ENCODE data around the gene TNFSF11. TPM values are rescaled to one million over a fixed set of nuclear protein-coding genes. Genes with fewer than 3 reads are reported as not detected.

The TNFSF11 gene
- polyA plus RNA-seq, 3 donors: not detected

DNA sequence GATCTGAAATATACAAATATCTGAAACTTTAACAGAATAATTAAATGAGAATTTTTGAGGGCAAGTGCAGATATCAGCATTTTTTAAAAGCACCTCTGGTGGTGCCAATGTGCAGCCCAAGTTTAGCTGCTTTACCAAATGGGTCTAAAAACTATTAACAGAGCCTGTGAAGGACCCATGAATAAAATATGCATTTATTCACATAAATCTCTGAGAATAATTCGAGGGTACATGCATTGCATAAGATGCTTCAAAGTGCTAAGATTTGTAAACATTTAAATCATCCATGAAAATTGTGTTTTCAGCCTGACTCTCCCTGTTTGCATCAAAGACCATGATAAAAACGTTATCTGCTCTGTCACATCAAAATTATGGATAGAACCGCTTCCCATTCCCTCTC lies 47.1 kb upstream of the TNFSF11 start:
- Histone ChIP-seq H3K9me3 (replicated peaks in 1 of 2; ENCODE audit: control insufficient read depth in 1 of 2, insufficient read depth in 1 of 2, low read length in 2 of 2) (no peaks in the 10 kb centered on the region), H3K36me3 (replicated peaks in 1 of 2; ENCODE audit: control insufficient read depth in 1 of 2, insufficient read depth in 2 of 2, low read length in 2 of 2) (no peaks in the 10 kb centered on the region), H3K79me2 (ENCODE audit: insufficient read depth, low read length) (no peaks in the 10 kb centered on the region), H3K27ac (ENCODE audit: low read depth in 1 of 2, low read length in 2 of 2) (no peak overlapping the region), H3K4me3 (replicated peaks in 1 of 3; ENCODE audit: low read depth in 2 of 3, low read length in 3 of 3) (no peak overlapping the region), H2AFZ (ENCODE audit: insufficient read depth, low read depth, low read length, poor library complexity, severe bottlenecking) (no peak overlapping the region), H3K9ac (ENCODE audit: insufficient read depth, low read length, poor library complexity, severe bottlenecking) (no peak overlapping the region), H3K27me3 (ENCODE audit: control insufficient read depth in 2 of 2, insufficient read depth in 2 of 2, low read length in 2 of 2) (no peaks in the 10 kb centered on the region), H4K20me1 (ENCODE audit: insufficient read depth, low read length) (no peaks in the 10 kb centered on the region), H3K4me1 (ENCODE audit: control insufficient read depth in 1 of 2, insufficient read depth in 2 of 2, low read length in 2 of 2) (peaks cover 5 to 8% of the 10 kb centered on the region in 2 donors), H3K4me2 (replicated peaks; ENCODE audit: extremely low read depth, low read length, poor library complexity, severe bottlenecking) (no peak overlapping the region)
- Mint-ChIP-seq H3K27me3 (ENCODE audit: low read depth in 3 of 3) (peaks cover 1 to 5% (median 2%) of the 10 kb centered on the region in 3 donors), H3K36me3 (no peaks in the 10 kb centered on the region), H3K4me3 (no peak overlapping the region), H3K4me1 (peaks cover 17% of the 10 kb centered on the region), H3K9me3 (peaks cover 0 to 3% (median 2%) of the 10 kb centered on the region in 7 donors), H3K27ac (no peak overlapping the region)
- intact Hi-C loops (cut with micrococcal nuclease): no loop called here
- DNase-seq: no peak
- 100% methylated on average over 2 of the region's 3 CpGs for WGBS (ENCODE audit: insufficient coverage)
- TF ChIP-seq, protein P1, sequence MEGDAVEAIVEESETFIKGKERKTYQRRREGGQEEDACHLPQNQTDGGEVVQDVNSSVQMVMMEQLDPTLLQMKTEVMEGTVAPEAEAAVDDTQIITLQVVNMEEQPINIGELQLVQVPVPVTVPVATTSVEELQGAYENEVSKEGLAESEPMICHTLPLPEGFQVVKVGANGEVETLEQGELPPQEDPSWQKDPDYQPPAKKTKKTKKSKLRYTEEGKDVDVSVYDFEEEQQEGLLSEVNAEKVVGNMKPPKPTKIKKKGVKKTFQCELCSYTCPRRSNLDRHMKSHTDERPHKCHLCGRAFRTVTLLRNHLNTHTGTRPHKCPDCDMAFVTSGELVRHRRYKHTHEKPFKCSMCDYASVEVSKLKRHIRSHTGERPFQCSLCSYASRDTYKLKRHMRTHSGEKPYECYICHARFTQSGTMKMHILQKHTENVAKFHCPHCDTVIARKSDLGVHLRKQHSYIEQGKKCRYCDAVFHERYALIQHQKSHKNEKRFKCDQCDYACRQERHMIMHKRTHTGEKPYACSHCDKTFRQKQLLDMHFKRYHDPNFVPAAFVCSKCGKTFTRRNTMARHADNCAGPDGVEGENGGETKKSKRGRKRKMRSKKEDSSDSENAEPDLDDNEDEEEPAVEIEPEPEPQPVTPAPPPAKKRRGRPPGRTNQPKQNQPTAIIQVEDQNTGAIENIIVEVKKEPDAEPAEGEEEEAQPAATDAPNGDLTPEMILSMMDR (IDR thresholded peaks at IDR 0.05): no peak

DNA sequence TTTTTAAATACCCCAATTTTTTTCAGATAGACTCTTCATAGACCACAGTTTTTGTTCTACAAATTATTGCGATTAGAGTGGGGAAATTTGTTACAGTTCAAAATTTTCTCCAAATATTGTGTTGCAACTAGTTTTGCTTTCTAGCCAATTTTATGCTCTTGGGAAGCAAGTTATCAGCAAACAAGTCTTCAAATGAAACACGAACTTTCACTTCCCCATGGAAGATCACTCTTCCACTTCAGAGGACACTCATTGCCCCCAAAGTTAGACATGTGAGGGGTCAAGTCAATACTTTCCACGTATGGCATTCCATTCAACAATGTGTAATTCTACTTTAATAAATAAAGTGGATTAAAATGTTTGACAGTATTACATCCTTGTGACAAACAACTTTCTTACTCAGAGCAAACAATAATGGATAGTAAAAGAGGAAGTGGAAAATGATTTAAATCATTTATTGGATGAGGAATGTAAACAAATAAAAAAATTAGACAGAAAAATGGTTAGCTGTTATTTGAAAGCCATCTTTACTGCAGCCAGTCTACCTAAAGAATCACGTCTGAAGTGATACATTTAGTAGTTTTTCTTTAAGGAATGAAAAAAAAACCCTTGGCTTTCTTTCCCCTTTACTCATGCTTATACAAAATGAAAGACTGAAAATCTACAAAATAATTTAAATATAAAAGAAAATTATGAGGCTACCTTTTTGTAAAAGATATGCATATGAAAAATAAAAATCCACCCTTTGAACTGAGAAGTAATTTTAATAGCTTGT lies 41.2 kb upstream of the TNFSF11 start:
- peak overlapping the region; percentile 17 for H3K4me2 ChIP-seq (replicated peaks; ENCODE audit: extremely low read depth, low read length, poor library complexity, severe bottlenecking)
- Mint-ChIP-seq H3K27ac (no peak overlapping the region), H3K27me3 (ENCODE audit: low read depth in 3 of 3) (peaks cover 0 to under 1% (median under 1%) of the 10 kb centered on the region in 3 donors), H3K4me3 (no peak overlapping the region), H3K36me3 (no peaks in the 10 kb centered on the region), H3K9me3 (peaks cover 0 to 12% (median 3%) of the 10 kb centered on the region in 7 donors), H3K4me1 (peaks cover 14% of the 10 kb centered on the region)
- H3K79me2 ChIP-seq (ENCODE audit: insufficient read depth, low read length): no peaks in the 10 kb centered on the region
- intact Hi-C loops (cut with micrococcal nuclease): no loop called here
- H3K9ac ChIP-seq (ENCODE audit: insufficient read depth, low read length, poor library complexity, severe bottlenecking): no peak overlapping the region
- no peak overlapping the region for H2AFZ ChIP-seq (ENCODE audit: insufficient read depth, low read depth, low read length, poor library complexity, severe bottlenecking)
- peak overlapping the region in 1 of 3 experiments; percentile 17 for H3K4me3 ChIP-seq (replicated peaks in 1 of 3; ENCODE audit: low read depth in 2 of 3, low read length in 3 of 3)
- H3K27ac ChIP-seq (ENCODE audit: low read depth in 1 of 2, low read length in 2 of 2): peak overlapping the region in 1 of 2 donors; percentile 37
- no peaks in the 10 kb centered on the region for H4K20me1 ChIP-seq (ENCODE audit: insufficient read depth, low read length)
- peak in 2 of 3 donors; percentile 14 to 24 for DNase-seq
- H3K4me1 ChIP-seq (ENCODE audit: control insufficient read depth in 1 of 2, insufficient read depth in 2 of 2, low read length in 2 of 2): peaks cover 0 to 12% of the 10 kb centered on the region in 2 donors
- no peaks in the 10 kb centered on the region for H3K27me3 ChIP-seq (ENCODE audit: control insufficient read depth in 2 of 2, insufficient read depth in 2 of 2, low read length in 2 of 2)
- WGBS (ENCODE audit: insufficient coverage): no CpG with 5 or more reads among the region's 4 CpGs
- H3K36me3 ChIP-seq (replicated peaks in 1 of 2; ENCODE audit: control insufficient read depth in 1 of 2, insufficient read depth in 2 of 2, low read length in 2 of 2): no peaks in the 10 kb centered on the region
- no peaks in the 10 kb centered on the region for H3K9me3 ChIP-seq (replicated peaks in 1 of 2; ENCODE audit: control insufficient read depth in 1 of 2, insufficient read depth in 1 of 2, low read length in 2 of 2)
- TF ChIP-seq, protein P1 (IDR thresholded peaks at IDR 0.05): no peak
